HEK293 (cell line): ENCODE results near the gene PLXNA2.

Experiments
- CTCF ChIA-PET: fragments of 350-600 bp; formaldehyde crosslinking; extraction: SDS; loops from one replicate; lab custom pipeline; 2021; ENCODE audit warnings: antibody characterized with exemption; lab: Yijun Ruan, JAX
- POLR2A ChIA-PET: fragments of 300-600 bp; formaldehyde crosslinking; extraction: SDS; loops from one replicate; lab custom pipeline; 2020; ENCODE audit warnings: antibody characterized with exemption, inconsistent platforms; lab: Yijun Ruan, JAX
- H3K27ac ChIP-seq: fragments of 200-500 bp; sonication (Bioruptor generic); 2 replicates; pipeline ENCODE4 v1.5.1; 2014; ENCODE audit warnings: low read depth, low read length, control low read depth, inconsistent platforms; ENCODE audit errors: extremely low read depth
- H3K36me3 ChIP-seq, 2 experiments: fragments of 200-500 bp in 1 of 2; sonication (Bioruptor generic) in 1 of 2; 1 replicate in 1 of 2; 2 replicates in 1 of 2; pipeline ENCODE4 v1.5.1; 2014 to 2017; ENCODE audit warnings: inconsistent platforms in 2 of 2, low read length in 2 of 2; ENCODE audit not compliant: control insufficient read depth in 2 of 2, insufficient read depth in 1 of 2
- H3K4me1 ChIP-seq: fragments of 200-500 bp; sonication (Bioruptor generic); 2 replicates; pipeline ENCODE4 v1.5.1; 2014; ENCODE audit warnings: mild to moderate bottlenecking, low read length, inconsistent platforms; ENCODE audit not compliant: control insufficient read depth, insufficient read depth
- H3K4me3 ChIP-seq: 2 replicates; pipeline ENCODE4 v1.5.1; 2011; ENCODE audit warnings: low read depth, mild to moderate bottlenecking, control low read depth, low read length, moderate library complexity
- H3K9me3 ChIP-seq: fragments of 200-500 bp; sonication (Bioruptor generic); 2 replicates; pipeline ENCODE4 v1.5.1; 2014; ENCODE audit warnings: low read depth, low read length, inconsistent platforms; ENCODE audit not compliant: control insufficient read depth, insufficient read depth
- HOXD13 ChIP-seq: sonication (generic); formaldehyde crosslinking; IDR thresholded peaks from 2 replicates; pipeline ENCODE4 v1.8.0; 2022; ENCODE audit warnings: missing genetic modification reagents, borderline replicate concordance
- KLF1 ChIP-seq: fragments of 450-650 bp; formaldehyde crosslinking; IDR thresholded peaks from 2 replicates; pipeline ENCODE4 v1.5.1; 2016; ENCODE audit warnings: missing biosample characterization, missing genetic modification characterization
- KLF9 ChIP-seq: fragments of 450-650 bp; formaldehyde crosslinking; IDR thresholded peaks from 2 replicates; pipeline ENCODE4 v1.5.1; 2016; ENCODE audit warnings: missing biosample characterization, missing genetic modification characterization, low read depth
- MZF1 ChIP-seq: fragments of 450-650 bp; formaldehyde crosslinking; IDR thresholded peaks from 2 replicates; pipeline ENCODE4 v1.5.1; 2017; ENCODE audit warnings: missing biosample characterization, missing genetic modification characterization, borderline replicate concordance
- ZBTB20 ChIP-seq: fragments of 450-650 bp; formaldehyde crosslinking; IDR thresholded peaks from 2 replicates; pipeline ENCODE4 v1.5.1; 2016; ENCODE audit warnings: missing biosample characterization, missing genetic modification characterization
- ZEB2 ChIP-seq: fragments of 450-650 bp; formaldehyde crosslinking; IDR thresholded peaks from 2 replicates; pipeline ENCODE4 v1.5.1; 2016; ENCODE audit warnings: missing biosample characterization, missing genetic modification characterization
- ZNF140 ChIP-seq: fragments of 450-650 bp; formaldehyde crosslinking; IDR thresholded peaks from 2 replicates; pipeline ENCODE4 v1.5.1; 2016; ENCODE audit warnings: missing biosample characterization, missing genetic modification characterization
- ZNF184 ChIP-seq: fragments of 450-650 bp; IDR thresholded peaks from 2 replicates; pipeline ENCODE4 v1.5.1; 2018; ENCODE audit warnings: missing biosample characterization, mild to moderate bottlenecking, missing genetic modification characterization
- ZNF2 ChIP-seq: fragments of 450-650 bp; formaldehyde crosslinking; IDR thresholded peaks from 2 replicates; pipeline ENCODE4 v1.5.1; 2016; ENCODE audit warnings: missing biosample characterization, missing genetic modification characterization
- ZNF23 ChIP-seq: fragments of 450-650 bp; formaldehyde crosslinking; IDR thresholded peaks from 2 replicates; pipeline ENCODE4 v1.5.1; 2016; ENCODE audit warnings: missing biosample characterization, missing genetic modification characterization, borderline replicate concordance
- ZNF248 ChIP-seq: fragments of 450-650 bp; formaldehyde crosslinking; IDR thresholded peaks from 2 replicates; pipeline ENCODE4 v1.5.1; 2017; ENCODE audit warnings: missing biosample characterization, missing genetic modification characterization
- ZNF426 ChIP-seq: fragments of 450-650 bp; formaldehyde crosslinking; IDR thresholded peaks from 2 replicates; pipeline ENCODE4 v1.5.1; 2017; ENCODE audit warnings: missing biosample characterization, missing genetic modification characterization, mild to moderate bottlenecking, inconsistent platforms, moderate library complexity
- ZNF473 ChIP-seq: fragments of 450-650 bp; formaldehyde crosslinking; IDR thresholded peaks from 2 replicates; pipeline ENCODE4 v1.5.1; 2017; ENCODE audit warnings: missing biosample characterization, missing genetic modification characterization
- ZNF544 ChIP-seq: fragments of 450-650 bp; formaldehyde crosslinking; IDR thresholded peaks from 2 replicates; pipeline ENCODE4 v1.5.0; 2017; ENCODE audit warnings: missing biosample characterization, missing genetic modification characterization
- ZNF561 ChIP-seq: fragments of 450-650 bp; IDR thresholded peaks from 2 replicates; pipeline ENCODE4 v1.5.1; 2018; ENCODE audit warnings: missing biosample characterization, missing genetic modification characterization, borderline replicate concordance
- ZNF785 ChIP-seq: fragments of 450-650 bp; formaldehyde crosslinking; IDR thresholded peaks from 2 replicates; pipeline ENCODE4 v1.5.1; 2016; ENCODE audit warnings: missing biosample characterization, missing genetic modification characterization
- ZNF830 ChIP-seq: fragments of 450-650 bp; IDR thresholded peaks from 2 replicates; pipeline ENCODE4 v1.5.0; 2018; ENCODE audit warnings: missing biosample characterization, missing genetic modification characterization, low read depth, mild to moderate bottlenecking, moderate library complexity
- ZNF837 ChIP-seq: fragments of 450-650 bp; formaldehyde crosslinking; IDR thresholded peaks from 2 replicates; pipeline ENCODE4 v1.5.1; 2016; ENCODE audit warnings: missing biosample characterization, missing genetic modification characterization
- TF ChIP-seq, protein P1 (sequence below): fragments of 450-650 bp; formaldehyde crosslinking; IDR thresholded peaks from 2 replicates; pipeline ENCODE4 v1.5.1; 2016; ENCODE audit warnings: missing biosample characterization, missing genetic modification characterization
- TF ChIP-seq, protein P2 (sequence below): fragments of 450-650 bp; formaldehyde crosslinking; IDR thresholded peaks from 2 replicates; pipeline ENCODE4 v1.5.1; 2016; ENCODE audit warnings: missing biosample characterization, missing genetic modification characterization
- TF ChIP-seq, protein P3 (sequence below): fragments of 450-650 bp; formaldehyde crosslinking; IDR thresholded peaks from 2 replicates; pipeline ENCODE4 v1.5.1; 2016; ENCODE audit warnings: missing biosample characterization, missing genetic modification characterization
- TF ChIP-seq, protein P4 (sequence below): fragments of 450-650 bp; formaldehyde crosslinking; IDR thresholded peaks from 2 replicates; pipeline ENCODE4 v1.5.1; 2016; ENCODE audit warnings: missing biosample characterization, missing genetic modification characterization, low read depth
- TF ChIP-seq, protein P5 (sequence below): fragments of 450-650 bp; formaldehyde crosslinking; IDR thresholded peaks from 2 replicates; pipeline ENCODE4 v1.5.1; 2016; ENCODE audit warnings: missing biosample characterization, missing genetic modification characterization

Gene PLXNA2

DNA sequence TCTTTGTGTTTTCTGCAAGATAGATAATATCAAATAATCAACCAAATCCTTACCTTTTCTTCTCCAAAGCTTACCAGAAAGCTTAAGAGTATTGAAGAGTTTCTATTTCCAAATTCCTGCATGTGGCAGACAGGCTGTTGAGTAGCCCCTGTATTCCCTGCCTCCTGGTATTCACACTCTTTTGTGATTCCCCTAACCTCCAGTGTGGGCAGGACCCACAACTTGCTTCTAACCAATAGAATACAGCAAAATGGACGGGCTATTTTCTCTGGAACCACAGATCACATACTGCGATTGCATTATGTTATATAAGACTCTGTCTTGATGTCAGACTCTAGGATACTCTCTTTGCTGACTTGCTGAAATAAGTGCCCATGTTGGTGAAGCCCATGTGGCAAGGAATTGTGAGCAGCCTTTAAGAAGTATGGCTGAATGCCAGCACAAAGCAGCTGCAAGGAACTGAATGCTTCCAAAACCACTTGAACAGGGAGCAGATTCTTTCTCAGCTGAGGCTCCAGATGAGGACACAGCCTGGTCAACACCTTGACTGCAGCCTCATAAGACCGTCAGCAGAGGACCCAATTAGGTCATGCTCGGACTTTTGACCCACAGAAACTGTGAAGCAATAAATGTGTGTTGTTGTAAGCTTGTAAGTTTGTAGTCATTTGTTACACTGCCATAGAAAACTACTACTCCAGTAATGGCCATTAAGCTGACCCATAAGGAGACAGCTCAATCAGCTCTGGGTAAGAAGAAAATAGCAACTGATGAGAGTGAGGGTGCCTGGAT is 47.9 kb upstream of the PLXNA2 start (continued):
- TF ChIP-seq, protein P1, sequence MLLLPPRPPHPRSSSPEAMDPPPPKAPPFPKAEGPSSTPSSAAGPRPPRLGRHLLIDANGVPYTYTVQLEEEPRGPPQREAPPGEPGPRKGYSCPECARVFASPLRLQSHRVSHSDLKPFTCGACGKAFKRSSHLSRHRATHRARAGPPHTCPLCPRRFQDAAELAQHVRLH = no peak
- TF ChIP-seq, protein P2, sequence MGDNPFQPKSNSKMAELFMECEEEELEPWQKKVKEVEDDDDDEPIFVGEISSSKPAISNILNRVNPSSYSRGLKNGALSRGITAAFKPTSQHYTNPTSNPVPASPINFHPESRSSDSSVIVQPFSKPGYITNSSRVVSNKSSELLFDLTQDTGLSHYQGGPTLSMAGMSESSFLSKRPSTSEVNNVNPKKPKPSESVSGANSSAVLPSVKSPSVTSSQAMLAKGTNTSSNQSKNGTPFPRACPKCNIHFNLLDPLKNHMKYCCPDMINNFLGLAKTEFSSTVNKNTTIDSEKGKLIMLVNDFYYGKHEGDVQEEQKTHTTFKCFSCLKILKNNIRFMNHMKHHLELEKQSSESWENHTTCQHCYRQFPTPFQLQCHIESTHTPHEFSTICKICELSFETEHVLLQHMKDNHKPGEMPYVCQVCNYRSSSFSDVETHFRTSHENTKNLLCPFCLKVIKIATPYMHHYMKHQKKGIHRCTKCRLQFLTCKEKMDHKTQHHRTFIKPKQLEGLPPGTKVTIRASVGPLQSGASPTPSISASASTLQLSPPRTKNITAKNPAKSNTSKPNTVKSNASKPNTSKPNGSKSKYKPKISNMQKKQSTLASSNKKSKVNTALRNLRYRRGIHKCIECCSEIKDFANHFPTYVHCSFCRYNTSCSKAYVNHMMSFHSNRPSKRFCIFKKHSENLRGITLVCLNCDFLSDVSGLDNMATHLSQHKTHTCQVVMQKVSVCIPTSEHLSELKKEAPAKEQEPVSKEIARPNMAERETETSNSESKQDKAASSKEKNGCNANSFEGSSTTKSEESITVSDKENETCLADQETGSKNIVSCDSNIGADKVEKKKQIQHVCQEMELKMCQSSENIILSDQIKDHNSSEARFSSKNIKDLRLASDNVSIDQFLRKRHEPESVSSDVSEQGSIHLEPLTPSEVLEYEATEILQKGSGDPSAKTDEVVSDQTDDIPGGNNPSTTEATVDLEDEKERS = no peak
- TF ChIP-seq KLF1 (tag by site-specific recombination) = no peak
- TF ChIP-seq ZNF23 (tag by site-specific recombination) = no peak
- TF ChIP-seq ZNF830 (tag by site-specific recombination) = no peak
- TF ChIP-seq, all 188 proteins: peak for 0

DNA sequence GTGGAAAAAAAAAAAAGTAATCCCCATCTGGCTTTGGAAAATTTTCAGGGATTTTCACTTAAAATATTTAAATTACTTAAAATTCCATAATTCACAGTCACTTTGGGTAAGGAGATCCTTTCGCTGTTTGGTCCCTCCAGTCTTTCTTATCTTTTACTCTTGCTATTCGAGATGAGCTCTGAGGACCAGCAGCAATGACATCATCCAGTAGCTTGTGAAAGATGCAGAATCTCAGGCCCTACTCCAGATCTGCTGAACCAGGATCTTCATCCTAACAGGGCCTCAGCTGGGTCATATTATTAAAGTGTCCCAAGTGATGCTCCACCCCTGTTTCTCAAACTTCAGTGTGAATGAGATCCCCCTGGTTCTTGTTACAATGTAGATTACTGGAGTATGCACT is 46.9 kb upstream of the PLXNA2 start:
- CTCF ChIA-PET = interaction anchor here (0.5 to 1.1 kb wide), 7 partner anchors 11 to 274 kb away, joined by 3 to 4 read pairs (median 3); no protein-coding TSS in a partner anchor
- Histone ChIP-seq H3K4me1 (no peaks in the 10 kb centered on the region), H3K36me3 (no peaks in the 10 kb centered on the region), H3K9me3 (no peaks in the 10 kb centered on the region), H3K4me3 (no peak overlapping the region), H3K27ac (no peak overlapping the region)
- POLR2A ChIA-PET = no interaction called here
- TF ChIP-seq ZBTB20 (tag by site-specific recombination) = no peak
- no peak for TF ChIP-seq ZNF184 (tag by site-specific recombination)
- no peak for TF ChIP-seq ZNF544 (tag by site-specific recombination)
- no peak for TF ChIP-seq ZNF561 (tag by site-specific recombination)
- no peak for TF ChIP-seq ZNF837 (tag by site-specific recombination)
- TF ChIP-seq ZNF2 (tag by site-specific recombination) = no peak
- TF ChIP-seq, protein P3, sequence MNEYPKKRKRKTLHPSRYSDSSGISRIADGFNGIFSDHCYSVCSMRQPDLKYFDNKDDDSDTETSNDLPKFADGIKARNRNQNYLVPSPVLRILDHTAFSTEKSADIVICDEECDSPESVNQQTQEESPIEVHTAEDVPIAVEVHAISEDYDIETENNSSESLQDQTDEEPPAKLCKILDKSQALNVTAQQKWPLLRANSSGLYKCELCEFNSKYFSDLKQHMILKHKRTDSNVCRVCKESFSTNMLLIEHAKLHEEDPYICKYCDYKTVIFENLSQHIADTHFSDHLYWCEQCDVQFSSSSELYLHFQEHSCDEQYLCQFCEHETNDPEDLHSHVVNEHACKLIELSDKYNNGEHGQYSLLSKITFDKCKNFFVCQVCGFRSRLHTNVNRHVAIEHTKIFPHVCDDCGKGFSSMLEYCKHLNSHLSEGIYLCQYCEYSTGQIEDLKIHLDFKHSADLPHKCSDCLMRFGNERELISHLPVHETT = no peak
- TF ChIP-seq, protein P1 = no peak
- no peak for TF ChIP-seq ZNF140 (tag by site-specific recombination)

DNA sequence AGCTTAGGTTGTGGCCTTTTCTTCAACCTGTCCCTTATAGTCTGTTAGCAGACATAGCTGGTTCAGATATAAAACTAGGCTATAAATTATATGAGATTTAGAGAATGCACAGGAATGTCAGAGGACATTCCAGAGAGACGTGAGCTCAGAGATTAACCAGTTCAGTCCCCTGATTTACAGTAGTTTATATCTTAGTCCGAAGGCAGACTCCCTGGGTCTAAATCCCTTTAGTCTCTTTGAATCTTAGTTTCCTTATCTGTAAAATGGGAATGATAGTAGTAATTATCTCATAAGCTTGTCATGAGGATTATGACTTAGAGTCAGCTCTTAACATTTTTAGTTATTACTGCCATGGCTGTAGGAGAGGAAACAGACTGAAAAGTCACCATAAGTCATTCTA is 45.5 kb upstream of the PLXNA2 start:
- no peak overlapping the region for H3K4me3 ChIP-seq
- CTCF ChIA-PET = interaction anchor here (0.5 to 1.2 kb wide), 3 partner anchors 44 to 872 kb away, joined by 3 to 4 read pairs (median 3); no protein-coding TSS in a partner anchor
- H3K4me1 ChIP-seq = no peaks in the 10 kb centered on the region
- TF ChIP-seq HOXD13 (CRISPR knock-in tag) (no peak), MZF1 (tag by site-specific recombination) (no peak), KLF9 (tag by site-specific recombination) (no peak), ZEB2 (tag by site-specific recombination) (no peak), ZNF473 (tag by site-specific recombination) (no peak), ZNF426 (no peak), ZNF248 (tag by site-specific recombination) (no peak), ZNF785 (no peak)
- TF ChIP-seq, protein P4, sequence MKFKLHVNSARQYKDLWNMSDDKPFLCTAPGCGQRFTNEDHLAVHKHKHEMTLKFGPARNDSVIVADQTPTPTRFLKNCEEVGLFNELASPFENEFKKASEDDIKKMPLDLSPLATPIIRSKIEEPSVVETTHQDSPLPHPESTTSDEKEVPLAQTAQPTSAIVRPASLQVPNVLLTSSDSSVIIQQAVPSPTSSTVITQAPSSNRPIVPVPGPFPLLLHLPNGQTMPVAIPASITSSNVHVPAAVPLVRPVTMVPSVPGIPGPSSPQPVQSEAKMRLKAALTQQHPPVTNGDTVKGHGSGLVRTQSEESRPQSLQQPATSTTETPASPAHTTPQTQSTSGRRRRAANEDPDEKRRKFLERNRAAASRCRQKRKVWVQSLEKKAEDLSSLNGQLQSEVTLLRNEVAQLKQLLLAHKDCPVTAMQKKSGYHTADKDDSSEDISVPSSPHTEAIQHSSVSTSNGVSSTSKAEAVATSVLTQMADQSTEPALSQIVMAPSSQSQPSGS (tag by site-specific recombination) = no peak
- TF ChIP-seq, protein P5, sequence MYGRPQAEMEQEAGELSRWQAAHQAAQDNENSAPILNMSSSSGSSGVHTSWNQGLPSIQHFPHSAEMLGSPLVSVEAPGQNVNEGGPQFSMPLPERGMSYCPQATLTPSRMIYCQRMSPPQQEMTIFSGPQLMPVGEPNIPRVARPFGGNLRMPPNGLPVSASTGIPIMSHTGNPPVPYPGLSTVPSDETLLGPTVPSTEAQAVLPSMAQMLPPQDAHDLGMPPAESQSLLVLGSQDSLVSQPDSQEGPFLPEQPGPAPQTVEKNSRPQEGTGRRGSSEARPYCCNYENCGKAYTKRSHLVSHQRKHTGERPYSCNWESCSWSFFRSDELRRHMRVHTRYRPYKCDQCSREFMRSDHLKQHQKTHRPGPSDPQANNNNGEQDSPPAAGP (tag by site-specific recombination) = no peak
- H3K36me3 ChIP-seq = no peaks in the 10 kb centered on the region
- no peak overlapping the region for H3K27ac ChIP-seq
- H3K9me3 ChIP-seq = no peaks in the 10 kb centered on the region
- POLR2A ChIA-PET = no interaction called here
